ENCODE data around the gene MAB21L3. TPM values are rescaled to one million over a fixed set of nuclear protein-coding genes. Genes with fewer than 3 reads are reported as not detected.

MAB21L3 gene
- total RNA-seq = not detected in 2 replicates

DNA sequence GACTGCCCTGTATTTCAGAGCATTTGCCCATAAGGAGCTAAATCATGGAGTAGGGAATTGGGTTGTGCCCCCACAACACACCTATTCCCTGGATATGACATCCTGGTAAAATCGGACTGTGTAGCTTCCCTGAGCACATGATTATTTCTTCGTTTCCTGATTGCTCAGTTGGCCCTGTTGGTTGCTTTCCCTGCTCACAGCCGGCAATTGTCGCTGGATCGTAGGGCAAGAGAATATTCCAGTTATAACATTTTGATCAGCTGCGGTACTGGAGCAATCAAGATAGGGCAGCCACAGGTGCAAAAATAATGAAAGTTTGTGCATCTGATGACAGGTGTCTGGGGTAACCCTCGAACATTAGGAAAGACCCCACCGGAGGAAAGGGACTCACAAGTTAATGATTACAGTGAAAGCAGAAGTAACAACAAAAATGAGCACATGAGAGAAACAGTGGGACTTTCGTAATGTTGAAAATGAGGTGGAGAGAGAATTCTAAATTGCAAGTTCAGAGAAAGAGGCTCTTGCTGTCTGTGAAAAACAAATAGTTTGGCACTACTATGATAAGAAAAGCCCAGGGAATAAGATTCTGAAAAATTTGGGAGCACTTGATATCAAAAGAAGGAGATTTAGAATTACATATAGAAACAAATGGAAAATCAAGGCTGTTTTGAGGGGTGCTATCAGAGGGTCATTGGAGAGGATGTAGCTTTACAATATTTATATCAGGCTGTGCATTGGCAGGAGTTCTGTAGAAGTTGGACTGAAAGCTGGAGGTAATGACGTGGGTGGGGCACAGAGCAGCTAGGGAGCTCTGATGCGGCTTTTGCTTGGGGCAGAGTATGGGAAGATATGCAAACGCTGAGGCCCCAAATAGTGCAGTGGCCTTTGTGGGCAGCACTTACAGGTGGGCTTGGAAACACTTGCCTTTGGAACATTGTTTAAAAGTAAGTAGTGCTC, at the start of gene MAB21L3:
MAB21L3 (plus strand) TSS at position 833 of the 957 bp plus-strand sequence. CDS start 1,217 bp downstream, outside the sequence.
- DNase-seq (ENCODE audit: extremely low read depth, low read depth, low spot score) = no peak

DNA sequence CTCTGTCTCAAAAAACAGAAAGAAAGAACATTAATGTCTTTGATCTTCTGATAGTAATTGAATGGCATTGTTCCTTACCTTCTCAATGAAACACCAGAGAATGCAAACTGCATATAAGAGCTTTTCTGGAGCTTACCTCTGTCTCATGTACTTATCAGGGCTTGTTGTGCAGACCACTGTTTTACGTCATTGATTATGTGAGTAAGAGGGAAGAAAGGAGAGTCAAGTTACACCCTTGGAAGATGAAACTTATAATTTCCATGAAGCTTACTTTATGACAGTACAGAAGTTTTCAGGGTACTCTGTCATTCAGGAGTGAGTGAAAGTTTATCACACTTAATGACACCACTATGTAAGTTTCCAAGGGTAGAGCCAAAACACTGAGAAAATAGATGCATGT, 49.0 kb upstream of the MAB21L3 start:
- no peak for DNase-seq (ENCODE audit: extremely low read depth, low read depth, low spot score)

DNA sequence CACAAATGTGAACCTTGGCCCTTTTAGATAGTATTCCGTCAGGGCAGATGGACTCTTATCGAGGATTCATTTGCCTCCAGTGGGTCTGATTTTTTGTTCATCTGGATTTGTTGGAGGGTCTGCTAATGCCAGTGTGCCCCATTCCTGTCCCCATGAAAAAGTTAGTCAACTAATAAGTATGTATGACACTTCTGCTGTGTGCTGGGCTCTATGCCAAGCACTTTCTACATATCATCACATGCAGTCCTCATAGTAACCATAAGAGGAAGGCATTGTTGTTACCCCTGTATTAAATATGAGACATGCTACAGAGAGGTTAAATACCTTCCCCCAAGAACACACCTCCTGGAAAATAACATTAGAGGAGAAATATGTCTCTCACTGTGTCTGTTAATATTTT, 46.6 kb upstream of the MAB21L3 start:
- DNase-seq (ENCODE audit: extremely low read depth, low read depth, low spot score) = no peak

DNA sequence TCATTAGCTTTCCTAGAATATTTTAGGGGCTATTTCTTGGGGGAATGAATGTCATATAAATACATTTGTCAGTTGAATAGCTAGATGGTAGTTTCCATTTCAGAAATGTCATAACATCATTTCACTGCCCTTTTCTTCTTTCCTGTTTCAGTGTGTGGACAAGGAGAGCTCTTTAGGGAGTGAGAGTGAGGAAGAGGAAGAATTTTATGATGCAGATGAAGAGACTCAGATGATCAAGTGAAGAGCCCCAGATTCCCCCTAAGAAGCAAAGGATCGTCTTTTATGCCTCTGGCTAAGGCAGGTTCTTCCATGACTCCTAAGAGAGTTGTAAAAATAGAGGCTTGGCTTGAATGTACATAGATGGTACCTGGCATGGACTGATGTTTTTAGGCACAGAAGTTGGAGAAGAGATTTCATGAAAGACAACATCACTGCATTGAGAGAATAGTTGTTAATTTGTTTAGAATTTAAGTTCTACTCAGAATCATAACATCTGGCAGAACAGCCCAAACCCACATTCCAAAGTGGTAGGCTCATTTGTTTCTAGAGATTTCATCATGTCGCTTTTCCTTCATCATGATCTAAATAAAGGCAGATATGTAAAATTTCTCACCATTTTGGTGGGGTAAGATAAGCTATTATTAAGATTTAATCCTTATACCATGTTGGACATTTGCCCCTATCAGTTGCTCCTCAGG, 44.2 kb upstream of the MAB21L3 start:
- DNase-seq (ENCODE audit: extremely low read depth, low read depth, low spot score) = no peak

DNA sequence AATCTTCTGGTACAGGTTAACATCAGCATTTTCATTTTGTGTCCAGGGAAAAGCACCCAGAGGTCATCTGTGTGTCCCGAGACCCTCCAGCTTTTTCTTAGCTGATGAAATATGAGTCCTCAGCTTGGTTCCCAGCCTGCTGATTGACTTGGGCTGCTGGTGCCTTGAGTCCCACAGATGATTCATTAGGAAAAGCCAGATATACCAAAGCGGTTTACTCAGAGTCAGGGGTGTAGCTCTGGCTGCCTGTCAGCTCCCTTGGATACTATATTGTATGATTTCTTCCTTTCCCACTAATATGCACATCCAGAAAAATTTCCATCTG, 43.7 kb upstream of the MAB21L3 start:
- no peak for DNase-seq (ENCODE audit: extremely low read depth, low read depth, low spot score)

DNA sequence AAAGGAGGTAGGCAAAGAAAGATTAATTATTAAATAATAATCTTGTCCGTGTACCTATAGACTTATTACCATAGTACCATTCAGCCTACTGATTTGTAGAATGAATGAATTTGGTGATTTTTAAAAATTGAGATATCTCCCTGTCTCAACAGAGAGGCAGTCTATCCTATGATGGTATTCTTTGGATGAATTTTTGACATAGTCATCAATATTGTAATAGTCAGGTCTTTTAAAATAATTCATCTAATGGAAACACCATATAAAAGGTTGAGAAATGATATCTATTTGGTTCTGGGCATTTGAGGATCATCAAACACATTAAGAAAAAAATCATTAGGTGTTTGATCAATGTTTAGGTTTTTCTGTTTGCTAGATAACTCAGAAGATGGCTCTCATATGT, 35.6 kb upstream of the MAB21L3 start:
- DNase-seq (ENCODE audit: extremely low read depth, low read depth, low spot score) = no peak

DNA sequence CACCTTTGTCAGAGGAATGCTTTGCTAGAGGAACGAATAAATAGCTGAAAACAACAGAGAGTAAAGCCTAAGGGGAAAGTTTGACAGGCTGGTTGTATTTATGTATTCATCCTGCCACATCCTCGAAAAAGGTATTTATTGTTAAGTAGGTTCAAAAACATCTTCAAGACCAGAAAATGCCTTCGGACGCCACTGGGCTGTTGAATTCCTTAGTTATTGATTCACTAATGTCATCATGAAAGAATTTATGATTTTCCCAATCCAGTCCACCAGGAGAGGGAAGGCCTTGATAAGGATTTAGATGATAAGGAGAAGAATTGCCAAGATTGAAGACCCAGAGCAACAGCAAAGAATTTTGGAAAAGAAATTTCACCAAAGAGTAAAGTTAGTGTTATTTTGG, 35.2 kb upstream of the MAB21L3 start:
- DNase-seq (ENCODE audit: extremely low read depth, low read depth, low spot score) = no peak

DNA sequence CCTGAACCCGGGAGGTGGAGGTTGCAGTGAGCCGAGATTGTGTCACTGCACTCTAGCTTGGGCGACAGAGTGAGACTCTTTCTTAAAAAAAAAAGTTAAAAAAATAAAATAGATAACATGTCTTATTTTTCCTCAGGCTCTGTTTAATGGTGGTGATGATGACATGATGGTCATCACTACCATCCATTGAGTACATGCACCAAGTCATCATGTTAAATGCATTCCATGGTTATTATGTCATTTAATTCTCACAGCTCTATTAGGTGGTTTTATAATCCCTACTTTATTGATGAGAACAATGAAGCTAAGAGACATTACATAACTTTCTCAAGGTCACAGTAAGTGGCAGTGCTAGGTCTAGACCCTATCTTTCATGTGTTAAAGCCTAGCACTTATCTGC, 34.4 kb upstream of the MAB21L3 start:
- no peak for DNase-seq (ENCODE audit: extremely low read depth, low read depth, low spot score)

DNA sequence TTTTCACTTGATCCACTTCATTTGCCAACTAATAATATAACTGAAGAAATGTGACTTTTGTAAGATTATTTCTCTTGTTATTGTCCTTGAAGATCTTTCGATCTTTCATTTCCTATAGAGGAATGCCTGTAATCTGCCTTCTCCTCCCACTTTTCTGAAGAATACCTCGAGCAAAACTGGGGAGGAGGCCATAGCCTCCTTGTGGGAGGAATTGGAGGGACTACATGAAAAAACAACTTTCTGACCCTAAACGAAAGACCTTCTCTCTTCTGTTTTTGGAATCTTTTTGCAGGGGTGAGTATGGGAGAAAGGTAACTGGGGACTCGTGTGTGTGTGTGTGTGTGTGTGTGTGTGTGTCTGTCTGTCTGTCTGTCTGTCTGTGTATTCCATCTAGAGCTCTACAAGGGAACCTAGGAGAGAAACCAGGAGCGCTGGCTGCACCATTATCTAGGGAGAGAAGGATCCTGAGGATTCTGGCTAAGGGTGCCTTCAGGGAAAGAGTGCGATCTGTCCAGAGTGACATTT, 32.4 kb upstream of the MAB21L3 start:
- no peak for DNase-seq (ENCODE audit: extremely low read depth, low read depth, low spot score)

DNA sequence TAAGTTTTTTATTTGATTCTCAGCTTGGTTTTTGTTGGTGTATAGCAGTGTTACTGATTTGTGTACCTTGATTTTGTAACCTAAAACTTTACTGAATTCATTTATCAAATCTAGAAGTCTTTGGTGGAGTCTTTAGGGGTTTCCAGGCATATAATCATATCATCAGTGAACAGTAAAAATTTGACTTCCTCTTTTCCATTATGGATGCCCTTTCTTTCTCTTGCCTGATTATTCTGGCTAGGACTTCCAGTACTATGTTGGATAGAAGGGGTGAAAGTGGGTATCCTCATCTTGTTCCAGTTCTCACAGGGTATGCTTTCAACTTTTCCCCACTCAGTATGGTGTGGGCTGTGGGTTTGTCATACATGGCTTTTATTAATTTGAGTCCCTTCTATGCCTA, 23.6 kb upstream of the MAB21L3 start:
- DNase-seq (ENCODE audit: extremely low read depth, low read depth, low spot score) = no peak

DNA sequence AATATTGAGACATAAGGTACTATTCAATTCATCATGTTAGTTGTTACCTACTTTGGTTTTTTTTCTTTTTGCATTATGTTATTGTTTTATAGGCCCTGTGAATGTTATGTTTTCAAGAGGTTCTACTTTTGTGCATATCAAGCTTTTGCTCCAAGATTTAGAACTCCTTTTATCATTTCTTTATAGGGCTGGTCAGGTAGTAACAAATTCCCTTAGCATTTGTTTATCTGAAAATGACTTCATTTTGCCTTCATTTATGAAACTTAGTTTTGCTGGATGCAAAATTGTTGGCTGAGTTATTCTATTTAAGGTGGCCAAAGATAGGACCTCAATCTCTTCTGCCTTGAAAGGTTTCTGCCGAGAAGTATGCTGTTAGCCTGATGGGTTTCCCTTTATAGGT, 21.3 kb upstream of the MAB21L3 start:
- DNase-seq (ENCODE audit: extremely low read depth, low read depth, low spot score) = no peak

DNA sequence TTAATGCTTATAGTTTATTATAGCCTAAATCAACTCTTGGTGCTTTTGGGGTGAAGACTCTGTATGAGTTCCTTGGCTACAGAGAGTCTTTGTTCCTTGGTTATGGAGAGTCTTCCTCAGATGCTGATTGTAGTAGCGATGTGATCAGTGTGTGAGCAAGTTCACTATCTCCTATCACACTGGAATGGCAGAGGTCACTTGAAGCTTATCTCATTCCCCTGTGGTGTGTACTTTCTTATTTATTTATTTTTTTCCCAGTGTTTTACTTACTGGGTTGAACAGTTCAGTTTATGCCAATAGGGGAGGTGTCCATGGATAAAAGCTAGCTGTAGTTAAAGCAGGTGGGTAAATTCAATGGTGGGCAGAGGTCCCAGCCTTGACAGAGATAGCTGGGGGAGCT, 20.1 kb upstream of the MAB21L3 start:
- no peak for DNase-seq (ENCODE audit: extremely low read depth, low read depth, low spot score)

DNA sequence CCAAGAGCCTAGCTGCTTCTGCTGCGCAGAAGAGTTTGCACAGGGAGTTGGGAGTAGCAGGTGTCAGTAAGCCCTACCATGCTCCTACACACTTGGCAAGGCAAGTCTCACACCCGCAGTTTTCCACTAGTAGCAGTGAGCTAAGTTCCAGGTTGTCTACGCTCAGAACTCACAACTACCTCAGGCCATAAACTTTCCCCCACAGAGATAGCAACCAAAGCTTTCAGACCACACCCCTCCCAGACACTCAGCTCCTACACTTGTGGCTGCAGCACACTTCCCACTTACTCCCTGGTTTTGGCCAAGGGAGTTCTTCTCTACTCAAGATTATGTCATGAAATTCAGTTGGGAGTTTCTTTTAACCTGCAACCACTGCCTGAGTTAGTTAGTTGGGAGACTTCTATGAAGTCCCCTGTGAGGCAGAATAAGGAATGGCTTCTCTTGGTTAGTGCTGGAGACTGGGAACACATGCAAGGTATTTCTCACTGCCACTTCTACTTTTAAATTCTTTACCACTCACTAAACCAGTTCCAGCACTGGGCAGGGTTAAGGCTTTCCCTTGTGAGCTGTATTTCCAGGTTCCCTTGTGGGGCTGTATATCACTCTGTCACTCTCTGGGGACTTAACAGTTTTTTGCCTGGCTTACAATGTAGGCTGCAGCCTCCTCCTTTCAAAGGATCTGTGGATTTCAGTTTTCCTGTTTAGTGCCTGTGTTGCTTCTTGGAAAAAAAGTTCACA, 18.3 kb upstream of the MAB21L3 start:
- DNase-seq (ENCODE audit: extremely low read depth, low read depth, low spot score) = no peak

DNA sequence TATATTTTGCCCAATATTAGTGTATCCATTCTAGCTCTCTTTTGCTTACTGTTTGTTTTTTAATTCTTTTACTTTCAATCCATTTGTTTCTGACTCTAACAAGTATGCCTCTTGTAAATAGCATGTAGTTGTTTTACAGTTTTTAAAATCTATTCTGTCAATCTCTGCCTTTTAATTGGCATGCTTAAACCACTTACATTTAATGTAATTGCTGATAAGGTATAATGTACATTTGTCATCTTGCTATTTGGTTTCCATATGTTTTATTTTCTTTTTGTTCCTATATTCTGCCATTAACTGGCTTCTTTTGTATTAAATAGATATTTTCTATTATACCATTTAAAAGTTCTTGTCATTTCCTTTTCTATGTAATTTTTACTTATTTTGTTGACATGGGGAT, 16.2 kb upstream of the MAB21L3 start:
- no peak for DNase-seq (ENCODE audit: extremely low read depth, low read depth, low spot score)

DNA sequence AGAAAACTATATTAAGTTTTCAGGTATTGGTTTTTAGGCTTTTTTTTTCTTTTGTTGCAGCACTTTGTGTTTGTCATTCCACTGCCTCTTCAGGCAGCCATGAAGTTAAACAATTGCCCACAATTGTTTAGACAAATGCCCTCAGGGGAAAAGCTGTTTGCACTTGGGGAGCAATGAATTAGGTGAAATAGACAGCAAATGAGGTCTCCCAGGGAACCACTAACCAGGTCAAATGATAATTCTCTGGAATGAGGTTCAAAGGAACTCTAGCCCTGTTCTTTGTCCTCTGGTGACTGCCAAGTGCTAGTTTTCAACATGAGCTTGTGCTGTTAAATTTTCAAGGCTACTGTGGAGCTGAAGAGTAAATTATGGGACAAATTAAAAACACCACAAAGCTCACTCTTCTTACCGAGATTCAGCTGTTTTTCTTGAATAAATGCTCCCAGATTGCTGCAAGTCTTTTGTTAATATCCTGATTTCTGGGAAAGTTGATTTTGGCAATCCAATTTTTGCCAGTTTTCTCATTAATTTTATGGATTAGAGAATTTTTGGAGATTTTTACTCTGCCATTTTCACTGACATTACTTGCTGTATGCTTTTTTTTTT, 15.1 kb upstream of the MAB21L3 start:
- DNase-seq (ENCODE audit: extremely low read depth, low read depth, low spot score) = no peak

DNA sequence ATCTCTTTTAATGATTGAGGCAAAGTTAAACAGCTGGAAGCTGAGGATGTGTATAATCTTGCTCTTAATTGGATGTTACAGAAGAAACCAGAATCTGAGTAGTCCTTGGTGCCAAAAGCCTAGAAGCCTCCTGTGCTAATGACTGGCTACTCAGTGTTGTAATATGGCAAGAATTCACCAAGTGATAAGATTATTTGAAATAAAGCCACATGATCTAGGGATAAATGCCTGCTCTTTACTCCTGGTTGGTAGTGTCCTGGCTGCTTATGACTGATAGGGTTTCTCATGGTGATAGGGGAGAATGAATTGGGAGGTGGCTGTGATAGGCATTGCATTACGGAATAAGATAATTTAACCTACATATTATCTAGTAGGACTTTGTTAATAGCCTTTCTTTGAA, 13.6 kb upstream of the MAB21L3 start:
- no peak for DNase-seq (ENCODE audit: extremely low read depth, low read depth, low spot score)

DNA sequence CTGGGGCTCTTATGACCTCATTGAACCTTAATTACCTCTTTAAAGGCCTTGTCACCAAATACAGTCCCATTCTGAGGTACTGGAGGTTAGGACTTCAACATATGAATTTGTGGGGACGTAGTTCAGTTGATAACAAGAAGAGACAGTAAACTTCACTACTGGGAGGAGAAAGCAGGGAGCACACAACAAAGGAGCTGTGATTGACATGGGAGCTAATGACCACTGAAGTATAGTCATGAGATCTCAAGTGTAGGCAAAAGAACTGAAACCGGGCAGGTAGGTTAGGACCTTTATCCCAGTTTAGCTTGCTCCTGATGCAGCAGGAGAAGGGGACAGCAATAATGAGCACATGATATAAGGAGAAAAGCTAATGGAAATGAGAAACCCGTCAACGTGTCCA, 11.8 kb upstream of the MAB21L3 start:
- DNase-seq (ENCODE audit: extremely low read depth, low read depth, low spot score) = no peak

DNA sequence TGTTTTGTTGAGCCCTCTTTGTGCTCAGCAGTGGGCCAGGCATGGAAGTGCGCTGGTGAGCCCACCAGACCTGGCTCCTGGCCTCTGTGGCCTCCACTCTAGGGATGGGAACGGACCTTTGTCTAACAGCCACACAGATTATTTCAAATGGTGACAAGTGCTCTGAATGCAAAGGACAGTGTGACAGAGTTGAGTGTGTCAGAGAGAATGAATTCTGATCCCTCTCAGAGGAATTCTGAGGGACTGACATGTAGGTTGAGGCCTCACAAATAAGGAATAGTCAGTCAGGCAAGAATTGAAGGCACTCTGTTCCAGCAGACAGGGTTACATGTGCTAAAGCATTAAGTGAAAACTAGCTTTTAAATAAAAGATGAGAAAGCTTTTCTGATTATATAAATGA, 11.3 kb upstream of the MAB21L3 start:
- DNase-seq (ENCODE audit: extremely low read depth, low read depth, low spot score) = no peak

DNA sequence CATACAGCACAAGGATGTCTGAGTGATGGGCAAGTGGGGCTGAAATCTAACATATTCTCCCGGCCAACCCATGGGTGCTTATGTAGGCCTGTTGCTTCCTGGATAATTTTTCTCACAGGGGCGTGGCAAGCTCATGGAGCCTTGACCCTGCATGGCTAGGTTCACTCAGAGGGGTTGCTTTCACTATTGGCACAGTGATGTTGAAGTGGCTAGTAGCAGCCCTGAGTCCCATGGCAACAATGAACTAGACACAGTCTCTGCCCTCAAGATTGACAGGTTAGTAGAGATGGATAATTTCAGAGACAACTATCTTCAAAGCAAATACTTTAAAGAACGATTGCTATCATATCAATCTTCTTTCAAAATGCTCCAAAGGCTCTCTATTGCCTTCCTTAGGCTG, 6.5 kb upstream of the MAB21L3 start:
- no peak for DNase-seq (ENCODE audit: extremely low read depth, low read depth, low spot score)

DNA sequence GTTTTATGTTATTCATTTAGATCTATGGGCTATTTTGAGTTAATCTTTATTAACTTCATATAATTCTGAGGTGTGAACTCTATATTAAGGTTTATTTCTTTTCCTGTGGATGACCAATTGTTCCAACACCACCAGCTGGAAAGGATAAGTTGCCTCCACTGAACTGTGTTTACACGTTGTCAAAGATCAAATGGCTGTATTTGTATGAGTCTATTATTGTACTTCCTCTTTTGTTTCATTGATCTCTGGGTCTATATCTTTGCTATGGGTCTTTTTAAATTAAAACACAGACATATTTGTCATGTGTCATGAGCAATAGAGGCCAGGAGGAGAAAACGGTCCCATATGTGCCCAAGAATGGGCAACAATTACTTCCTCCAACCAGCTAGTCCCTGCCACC, 5.2 kb upstream of the MAB21L3 start:
- no peak for DNase-seq (ENCODE audit: extremely low read depth, low read depth, low spot score)

DNA sequence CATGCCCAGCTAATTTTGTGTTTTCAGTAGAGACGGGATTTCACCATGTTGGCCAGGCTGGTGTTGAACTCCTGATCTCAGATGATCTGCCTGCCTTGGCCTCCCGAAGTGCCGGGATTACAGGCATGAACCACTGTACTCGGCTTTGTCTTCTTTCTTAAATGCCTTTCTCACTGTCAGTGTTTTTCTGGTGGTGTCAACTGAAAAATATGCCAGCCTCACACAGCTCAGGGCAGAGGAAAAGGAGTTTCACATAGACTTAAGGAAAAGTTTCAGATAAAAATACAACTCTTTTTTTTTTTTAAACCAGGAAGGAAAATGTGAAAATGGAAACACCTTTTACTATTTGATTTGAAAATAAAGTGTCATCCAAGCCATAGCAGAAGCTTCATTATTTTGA, 4.6 kb upstream of the MAB21L3 start:
- no peak for DNase-seq (ENCODE audit: extremely low read depth, low read depth, low spot score)
